Lower lobe of right lung (tissue), 2 donors: ENCODE data around the gene TLCD2. TPM values are rescaled to one million over a fixed set of nuclear protein-coding genes. Genes with fewer than 3 reads are reported as not detected.
A peak's percentile ranks its signal among the peaks of the same experiment; 100 is the strongest.

Source experiments
- ATAC-seq, 2 donors: fragments of 200-7000 bp; cut with Tn5 transposase; one replicate each; pipeline ENCODE4 v1.9.1; 2020 to 2022; ENCODE audit warnings: mild to moderate bottlenecking in 2 of 2, moderate library complexity in 2 of 2
- DNase-seq: peaks from one replicate; pipeline ENCODE4 v3.0.0-alpha.2; 2020
- H3K27ac ChIP-seq: fragments of 200-600 bp; one replicate; pipeline ENCODE4 v1.8.0; 2022
- H3K27me3 ChIP-seq: fragments of 200-600 bp; one replicate; pipeline ENCODE4 v1.8.0; 2022; ENCODE audit warnings: low read depth
- H3K36me3 ChIP-seq: fragments of 200-600 bp; one replicate; pipeline ENCODE4 v1.8.0; 2022; ENCODE audit warnings: mild to moderate bottlenecking
- H3K4me1 ChIP-seq: fragments of 200-600 bp; one replicate; pipeline ENCODE4 v1.8.0; 2022
- H3K4me3 ChIP-seq: fragments of 200-600 bp; one replicate; pipeline ENCODE4 v1.8.0; 2022; ENCODE audit warnings: mild to moderate bottlenecking
- H3K9me3 ChIP-seq: fragments of 200-600 bp; one replicate; pipeline ENCODE4 v1.8.0; 2022
- intact Hi-C: fragments of 100-400 bp; cut with DNase I; formaldehyde crosslinking; loops from one replicate; pipeline ENCODE4 v1.11.0; 2022
- total RNA-seq: library from RNA; stranded (reverse); fragmentation: NEBNext Ultra II Directional; extraction: Animal tissue kit (Norgen Biotek cat#: 25700); gene quantifications from one replicate; pipeline ENCODE4 v1.2.1, GENCODE V29; 2021
- TF ChIP-seq, protein P1 (sequence below): fragments of 200-600 bp; IDR thresholded peaks from one replicate; pipeline ENCODE4 v1.8.0; 2022; ENCODE audit warnings: antibody characterized with exemption, mild to moderate bottlenecking
- donor health status: DM: no; HTN: yes; CAD: no; lungs with severe emphysema.

TLCD2 gene
- total RNA-seq, 1 donor from 2014 or later: 13.4 TPM

- ATAC-seq (peak; percentile 58 to 70), DNase-seq (no peak)
- H3K36me3 ChIP-seq: peaks cover 51% of the 10 kb centered on the region
These were observed 27.5 kb upstream of the TLCD2 start for GRCh38 chr17:1737531-1738291.

DNA sequence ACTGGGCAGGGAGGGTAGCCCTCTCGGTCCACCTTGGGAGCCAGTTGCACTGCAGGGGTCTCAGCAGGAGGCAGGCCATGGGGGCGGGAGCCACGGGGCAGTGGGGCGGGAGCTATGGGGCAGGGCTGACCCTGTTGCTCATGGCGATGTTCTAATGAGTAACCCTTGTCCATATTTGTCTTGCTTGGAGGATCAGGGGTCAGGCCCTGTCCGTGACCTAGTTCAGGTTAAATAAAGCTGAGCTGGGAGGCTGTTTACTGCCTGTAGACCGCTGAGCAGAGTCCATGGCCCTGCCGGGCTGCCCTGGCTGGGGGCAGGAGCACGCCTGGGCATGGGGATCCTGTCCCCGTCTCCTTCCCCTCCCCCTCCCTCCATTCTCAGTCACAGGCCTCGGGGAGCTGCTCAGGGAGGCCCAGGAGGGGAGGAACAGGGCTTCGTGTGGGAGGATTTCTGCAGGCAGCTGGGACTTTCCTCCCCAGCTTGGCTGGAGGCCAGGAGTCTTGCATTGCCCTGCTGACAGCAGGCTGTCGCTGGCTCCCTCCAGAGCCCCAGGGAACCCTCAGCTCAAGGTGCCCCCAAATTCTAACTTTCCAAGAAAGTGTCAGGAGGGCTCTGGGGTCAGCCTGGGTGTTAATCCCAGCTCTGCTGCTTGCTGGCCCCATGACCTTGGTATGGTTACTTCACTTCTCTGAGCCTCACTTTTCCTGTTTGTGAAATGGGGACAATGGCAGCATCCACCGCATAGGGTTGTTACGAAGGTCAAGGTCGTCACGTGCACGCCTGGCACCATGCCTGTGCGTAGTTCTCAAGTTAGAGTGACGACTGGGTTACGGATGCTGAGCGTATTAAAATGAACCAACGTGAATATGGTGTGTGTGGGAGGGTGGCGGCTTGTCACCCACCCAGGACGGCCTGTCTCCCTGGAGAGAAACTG lies 26.4 kb upstream of the TLCD2 start:
- peaks cover 62% of the 10 kb centered on the region for H3K36me3 ChIP-seq
- H3K27me3 ChIP-seq: no peaks in the 10 kb centered on the region
- TF ChIP-seq, protein P1, sequence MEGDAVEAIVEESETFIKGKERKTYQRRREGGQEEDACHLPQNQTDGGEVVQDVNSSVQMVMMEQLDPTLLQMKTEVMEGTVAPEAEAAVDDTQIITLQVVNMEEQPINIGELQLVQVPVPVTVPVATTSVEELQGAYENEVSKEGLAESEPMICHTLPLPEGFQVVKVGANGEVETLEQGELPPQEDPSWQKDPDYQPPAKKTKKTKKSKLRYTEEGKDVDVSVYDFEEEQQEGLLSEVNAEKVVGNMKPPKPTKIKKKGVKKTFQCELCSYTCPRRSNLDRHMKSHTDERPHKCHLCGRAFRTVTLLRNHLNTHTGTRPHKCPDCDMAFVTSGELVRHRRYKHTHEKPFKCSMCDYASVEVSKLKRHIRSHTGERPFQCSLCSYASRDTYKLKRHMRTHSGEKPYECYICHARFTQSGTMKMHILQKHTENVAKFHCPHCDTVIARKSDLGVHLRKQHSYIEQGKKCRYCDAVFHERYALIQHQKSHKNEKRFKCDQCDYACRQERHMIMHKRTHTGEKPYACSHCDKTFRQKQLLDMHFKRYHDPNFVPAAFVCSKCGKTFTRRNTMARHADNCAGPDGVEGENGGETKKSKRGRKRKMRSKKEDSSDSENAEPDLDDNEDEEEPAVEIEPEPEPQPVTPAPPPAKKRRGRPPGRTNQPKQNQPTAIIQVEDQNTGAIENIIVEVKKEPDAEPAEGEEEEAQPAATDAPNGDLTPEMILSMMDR: no peak
- no peaks in the 10 kb centered on the region for H3K9me3 ChIP-seq
- intact Hi-C loops: no loop called here
- H3K27ac ChIP-seq: peak overlapping the region; percentile 42
- DNase-seq (peak; percentile 81), ATAC-seq (peak; percentile 69 to 71)
- H3K4me3 ChIP-seq: no peak overlapping the region
- peaks cover 29% of the 10 kb centered on the region for H3K4me1 ChIP-seq

More at GRCh38 chr17:1737531-1738291, 27.5 kb upstream of the TLCD2 start:
- TF ChIP-seq, protein P1: no peak
- Histone ChIP-seq H3K27ac (peak overlapping the region; percentile 14), H3K4me3 (no peak overlapping the region), H3K4me1 (peaks cover 37% of the 10 kb centered on the region), H3K27me3 (no peaks in the 10 kb centered on the region), H3K9me3 (no peaks in the 10 kb centered on the region)
- intact Hi-C loops: no loop called here

DNA sequence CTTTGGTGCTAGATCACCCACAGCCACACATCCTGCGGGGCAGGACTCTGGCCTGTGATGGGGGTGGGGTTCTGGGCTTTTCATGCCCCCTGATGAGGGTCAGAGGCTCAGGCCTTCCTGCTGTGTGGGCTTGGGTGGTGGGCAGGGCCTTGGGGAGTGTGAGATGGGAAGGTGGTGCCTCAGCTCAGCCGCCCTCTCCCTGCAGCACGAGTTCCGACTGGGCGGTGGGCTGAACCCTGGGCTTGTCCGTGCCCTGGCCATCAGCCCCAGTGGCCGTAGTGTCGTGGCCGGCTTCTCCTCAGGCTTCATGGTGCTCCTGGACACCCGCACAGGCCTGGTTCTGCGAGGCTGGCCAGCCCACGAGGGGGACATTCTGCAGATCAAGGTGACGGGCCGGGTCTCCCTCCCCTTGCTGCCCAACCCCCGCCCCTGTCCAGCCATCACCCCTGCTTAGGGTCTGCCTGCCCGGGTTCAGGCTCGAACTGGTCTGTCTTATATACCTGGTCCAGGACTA lies 25.7 kb upstream of the TLCD2 start:
- no peaks in the 10 kb centered on the region for H3K9me3 ChIP-seq
- no peak overlapping the region for H3K4me3 ChIP-seq
- DNase-seq (no peak), ATAC-seq (no peak)
- H3K27ac ChIP-seq: peak overlapping the region; percentile 42
- intact Hi-C loops: no loop called here
- no peaks in the 10 kb centered on the region for H3K27me3 ChIP-seq
- peaks cover 69% of the 10 kb centered on the region for H3K36me3 ChIP-seq
- H3K4me1 ChIP-seq: peaks cover 32% of the 10 kb centered on the region
- TF ChIP-seq, protein P1: no peak

GRCh38 chr17:1735418-1735817 lies 25.2 kb upstream of the TLCD2 start:
- H3K4me1 ChIP-seq: peaks cover 37% of the 10 kb centered on the region
- no peaks in the 10 kb centered on the region for H3K27me3 ChIP-seq
- H3K9me3 ChIP-seq: no peaks in the 10 kb centered on the region
- intact Hi-C loops: no loop called here
- H3K4me3 ChIP-seq: no peak overlapping the region
- DNase-seq: no peak
- H3K27ac ChIP-seq: no peak overlapping the region
- H3K36me3 ChIP-seq: peaks cover 74% of the 10 kb centered on the region
- TF ChIP-seq, protein P1: no peak
- ATAC-seq: no peak

DNA sequence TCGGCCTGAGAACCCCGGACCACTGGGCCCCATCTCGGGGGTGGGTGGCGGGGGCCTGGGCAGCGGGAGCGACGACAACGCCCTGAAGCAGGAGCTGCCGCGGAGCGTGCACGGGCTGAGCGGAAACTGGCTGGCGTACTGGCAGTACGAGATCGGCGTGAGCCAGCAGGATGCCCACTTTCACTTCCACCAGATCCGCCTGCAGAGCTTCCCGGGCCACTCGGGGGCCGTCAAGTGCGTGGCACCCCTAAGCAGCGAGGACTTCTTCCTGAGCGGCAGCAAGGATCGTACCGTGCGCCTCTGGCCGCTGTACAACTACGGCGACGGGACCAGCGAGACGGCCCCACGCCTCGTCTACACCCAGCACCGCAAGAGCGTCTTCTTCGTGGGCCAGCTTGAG lies 23.6 kb upstream of the TLCD2 start:
- no peak overlapping the region for H3K4me3 ChIP-seq
- intact Hi-C loops: no loop called here
- H3K27me3 ChIP-seq: no peaks in the 10 kb centered on the region
- no peak for DNase-seq
- peaks cover 52% of the 10 kb centered on the region for H3K4me1 ChIP-seq
- TF ChIP-seq, protein P1: no peak
- H3K27ac ChIP-seq: no peak overlapping the region
- no peaks in the 10 kb centered on the region for H3K9me3 ChIP-seq
- H3K36me3 ChIP-seq: peaks cover 85% of the 10 kb centered on the region
- ATAC-seq: no peak
